ENCODE measurements around the gene TBX20.
"Not testable (repeated sequence)": the region's sequence is repeated elsewhere in the genome, so short reads cannot be mapped to it uniquely, and the experiment has no call there.

TBX20 gene

GRCh38 chr7:35220176-35220575, 33.7 kb downstream of the TBX20 start:
- not testable (repeated sequence) for DNase-seq

DNA sequence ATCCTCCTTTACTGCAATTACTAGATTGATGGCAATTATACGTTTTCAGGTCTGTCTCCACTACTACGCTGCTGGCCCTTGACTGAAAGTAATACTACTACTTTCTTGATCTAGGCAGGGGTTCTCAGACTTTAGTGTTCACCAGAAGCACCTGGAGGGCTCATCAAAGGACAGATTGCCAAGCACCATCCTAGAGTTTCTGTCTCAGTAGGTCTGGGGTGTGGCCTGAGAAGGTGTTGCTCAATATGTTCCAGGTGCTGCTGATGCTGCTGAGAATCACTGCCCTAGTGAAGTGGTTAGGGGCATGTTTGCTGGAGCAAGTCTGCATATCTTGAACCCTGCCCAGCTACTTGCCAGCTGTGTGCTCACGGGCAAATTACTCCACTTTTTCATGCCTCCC, 37.9 kb downstream of the TBX20 start:
- not testable (repeated sequence) for DNase-seq

GRCh38 chr7:35215063-35215462, 38.8 kb downstream of the TBX20 start:
- not testable (repeated sequence) for DNase-seq

GRCh38 chr7:35206924-35207323, 47.0 kb downstream of the TBX20 start:
- DNase-seq = not testable (repeated sequence)

DNA sequence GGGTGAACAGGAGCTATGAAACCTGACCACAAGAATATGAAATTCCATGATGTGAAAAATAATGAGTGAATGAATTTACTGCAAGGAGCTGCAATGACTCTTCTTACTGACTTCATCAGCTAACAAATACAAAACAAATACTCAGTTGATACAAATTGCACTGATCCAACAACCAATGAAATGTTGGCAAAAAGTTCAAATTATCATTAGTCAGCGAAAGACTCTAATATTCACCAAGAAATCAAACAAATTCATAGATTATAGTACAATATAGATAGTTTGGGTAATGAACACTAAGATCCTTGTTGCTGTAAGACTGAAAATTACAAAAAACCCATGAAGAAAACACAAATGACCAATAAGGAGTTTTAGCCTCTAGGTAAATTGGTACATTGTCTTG, 49.0 kb downstream of the TBX20 start:
- DNase-seq = not testable (repeated sequence)

GRCh38 chr7:35204031-35204430, 49.9 kb downstream of the TBX20 start:
- not testable (repeated sequence) for DNase-seq

- not testable (repeated sequence) for DNase-seq
Observed at GRCh38 chr7:35202353-35202752, 51.5 kb downstream of the TBX20 start.

DNA sequence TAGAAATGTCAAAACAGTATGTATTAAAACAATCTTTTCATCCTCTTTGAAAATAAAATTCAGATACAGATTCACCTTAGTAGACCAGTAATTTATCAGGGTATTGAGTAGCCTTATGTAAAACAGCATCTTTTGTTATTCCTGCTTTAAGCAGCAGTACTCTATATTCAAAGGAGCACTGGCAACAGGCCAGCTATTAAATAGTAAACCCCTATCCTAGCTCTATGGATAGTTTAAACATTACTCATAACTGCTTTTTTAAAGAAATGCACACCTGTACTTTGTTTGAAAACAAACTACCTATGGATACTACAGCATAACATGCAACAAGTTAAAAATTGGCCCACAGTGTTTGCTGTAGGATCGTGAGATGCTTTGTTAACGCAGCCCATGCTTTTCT, 53.7 kb downstream of the TBX20 start:
- not testable (repeated sequence) for DNase-seq

DNA sequence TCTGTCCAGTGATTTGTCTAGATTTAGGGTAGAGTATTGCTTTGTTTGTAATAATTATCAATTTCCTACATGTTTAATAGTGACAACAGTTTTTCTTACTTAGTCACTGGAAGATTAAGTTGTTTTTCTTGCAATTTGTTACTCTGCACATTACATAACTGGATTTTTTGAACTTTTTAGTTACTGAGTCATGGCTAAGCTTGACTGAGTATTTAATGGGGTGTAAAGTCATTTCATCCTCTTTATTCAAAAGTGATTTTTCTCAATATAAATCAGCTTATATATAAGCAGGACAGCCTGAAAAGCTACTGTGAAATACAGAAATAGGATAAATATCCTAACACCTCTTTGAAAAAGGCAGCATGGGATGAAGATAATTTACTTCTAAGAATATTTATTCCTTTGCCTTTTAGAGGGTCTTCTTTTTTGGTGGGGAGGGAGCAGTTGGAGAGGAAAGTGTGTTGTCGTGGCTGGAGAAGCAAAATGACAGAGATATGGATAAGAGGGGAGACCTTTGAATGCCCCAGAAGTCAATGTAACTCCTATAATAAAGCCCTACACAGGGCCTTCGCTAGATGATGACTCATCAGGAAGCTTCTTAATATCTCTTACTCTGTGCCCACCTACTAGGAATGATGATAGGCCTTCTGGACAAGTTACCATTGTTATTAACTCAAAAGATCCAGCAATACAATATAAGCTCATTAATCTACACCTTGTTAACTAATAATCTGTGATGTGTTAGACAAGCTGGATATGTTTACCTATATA, 55.3 kb downstream of the TBX20 start:
- not testable (repeated sequence) for DNase-seq

GRCh38 chr7:35191571-35191970, 62.3 kb downstream of the TBX20 start:
- not testable (repeated sequence) for DNase-seq

GRCh38 chr7:35190146-35190773, 63.6 kb downstream of the TBX20 start:
- DNase-seq = not testable (repeated sequence)

GRCh38 chr7:35186751-35187150, 67.1 kb downstream of the TBX20 start:
- DNase-seq = not testable (repeated sequence)

DNA sequence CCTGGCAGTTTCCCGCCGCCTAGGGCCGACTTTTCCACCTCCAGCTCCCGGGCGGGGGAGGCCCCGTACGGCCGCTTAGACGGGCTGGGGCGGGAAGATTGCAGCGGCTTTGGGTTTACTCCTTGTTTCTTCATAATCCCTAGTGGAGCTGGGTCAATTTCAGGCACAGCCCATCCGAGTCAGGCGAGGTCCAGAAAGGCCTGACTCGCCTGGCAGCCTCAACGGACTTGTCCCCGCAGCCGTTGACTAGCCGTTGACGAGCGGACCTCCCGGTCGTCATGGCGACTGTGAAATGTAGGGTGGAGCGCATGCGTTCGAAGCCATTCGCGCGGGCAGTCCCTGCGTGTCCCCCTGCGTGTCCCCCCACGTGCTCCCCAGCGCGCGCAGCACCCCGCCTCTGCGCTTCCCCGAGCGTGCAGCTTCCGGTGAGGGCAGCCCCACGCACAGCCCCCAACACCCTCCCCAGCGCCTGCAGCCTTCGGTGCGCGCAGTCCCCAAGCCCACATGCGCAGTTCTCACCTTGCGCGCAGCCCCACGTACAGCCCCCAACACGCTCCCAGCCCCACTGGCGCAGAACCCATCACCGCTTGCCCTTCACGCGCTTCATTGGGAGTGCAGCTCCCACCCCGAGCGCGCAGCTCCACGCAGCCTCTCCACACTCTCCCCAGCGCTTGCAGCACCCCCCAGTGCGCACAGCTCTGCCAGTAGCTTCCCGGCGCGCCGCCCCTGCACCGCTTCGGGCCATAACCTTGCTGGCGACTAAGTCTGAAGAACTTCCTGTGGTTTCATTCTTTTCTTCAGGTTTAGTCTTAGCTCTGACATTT, 67.8 kb downstream of the TBX20 start:
- DNase-seq = no peak

DNA sequence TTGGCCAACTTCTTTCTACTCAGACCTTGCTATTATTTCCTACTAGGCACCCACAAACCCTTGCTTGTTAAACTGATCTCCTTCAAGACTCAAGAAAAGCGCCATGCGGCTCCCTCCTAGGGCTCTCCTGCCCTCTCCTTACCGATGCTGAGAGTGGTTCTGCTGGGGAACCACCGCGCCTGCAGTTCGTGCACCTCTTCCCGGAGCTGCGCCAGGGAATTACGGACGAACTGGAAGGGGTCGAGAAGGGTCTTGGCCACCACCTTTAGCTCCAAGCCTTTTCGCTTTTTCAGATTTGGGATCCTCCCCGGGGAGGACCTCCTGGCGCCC, 68.4 kb downstream of the TBX20 start:
- not testable (repeated sequence) for DNase-seq

- DNase-seq = not testable (repeated sequence)
Observed at GRCh38 chr7:35184961-35185360, 68.9 kb downstream of the TBX20 start.

GRCh38 chr7:35183873-35184503, 69.9 kb downstream of the TBX20 start:
- DNase-seq = not testable (repeated sequence)

GRCh38 chr7:35180665-35181064, 73.2 kb downstream of the TBX20 start:
- DNase-seq = not testable (repeated sequence)

- not testable (repeated sequence) for DNase-seq
Observed at GRCh38 chr7:35173176-35173575, 80.7 kb downstream of the TBX20 start.

DNA sequence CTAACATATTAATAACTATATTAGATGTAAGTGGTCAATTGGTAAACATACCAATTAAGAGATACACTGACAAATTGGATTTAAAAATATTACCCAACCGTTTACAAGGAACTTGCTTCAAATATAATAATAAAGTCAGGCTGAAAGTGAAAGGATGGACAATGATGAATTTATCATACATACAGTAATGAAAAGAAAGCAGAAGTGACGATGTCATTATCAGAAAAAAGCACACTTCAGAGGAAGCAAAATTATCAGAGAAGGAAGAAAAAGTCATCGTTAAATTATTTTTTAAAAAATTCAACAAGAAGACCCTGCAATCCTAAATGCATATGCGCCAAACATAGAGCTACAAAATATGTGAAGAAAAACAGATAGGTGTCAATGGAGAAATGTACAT, 81.8 kb downstream of the TBX20 start:
- DNase-seq = not testable (repeated sequence)

- not testable (repeated sequence) for DNase-seq
Observed at GRCh38 chr7:35167658-35168057, 86.2 kb downstream of the TBX20 start.

GRCh38 chr7:35167158-35167557, 86.7 kb downstream of the TBX20 start:
- DNase-seq = not testable (repeated sequence)

DNA sequence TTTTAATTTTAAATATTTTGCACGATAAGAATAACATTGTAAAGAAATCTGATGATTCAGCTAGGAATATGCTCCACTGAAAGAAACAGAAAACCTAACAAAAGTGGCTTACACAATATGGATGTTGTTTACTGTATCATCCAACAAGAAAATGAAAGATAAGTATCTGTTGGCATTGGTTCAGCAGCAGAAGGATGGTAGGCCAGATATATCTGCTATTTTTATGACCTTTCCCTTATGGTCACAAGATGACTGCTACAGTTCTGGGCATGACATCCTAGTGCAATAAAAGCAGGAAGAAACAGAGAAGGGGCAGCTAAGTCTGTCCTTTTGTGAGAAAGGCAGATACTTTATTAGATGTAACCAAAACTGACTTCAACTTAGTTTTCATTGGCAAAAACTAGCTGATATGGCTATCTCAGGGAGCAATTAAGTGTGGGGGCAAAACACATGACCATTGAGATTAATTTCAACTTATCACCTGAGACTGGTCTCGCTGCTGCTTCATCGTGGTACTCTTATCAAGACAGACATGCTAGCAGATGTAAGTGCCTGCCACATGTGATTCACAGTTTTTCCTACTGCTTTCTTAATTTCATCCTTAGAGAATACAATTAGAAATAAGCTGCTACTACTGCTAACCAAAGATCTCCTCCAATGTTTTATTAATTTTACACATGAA, 92.7 kb downstream of the TBX20 start:
- not testable (repeated sequence) for DNase-seq
